Measurements from ENCODE around the gene VAV1.

GRCh38 chr19:6856749-6857372 lies 84.4 kb downstream of the VAV1 start:
- TF ChIP-seq CTCF (IDR thresholded peaks at IDR 0.05) (no peak), POLR2A (IDR thresholded peaks at IDR 0.05) (no peak)

Measured in ovary (tissue), 3 donors.